ENCODE measurements around the gene GP1BB. TPM values are rescaled to one million over a fixed set of nuclear protein-coding genes. Genes with fewer than 3 reads are reported as not detected.

Gene GP1BB
- total RNA-seq, 1 donor from 2014 or later = 4.6 TPM

- Mint-ChIP-seq H3K4me1 (peaks cover 3% of the 10 kb centered on the region), H3K9me3 (no peaks in the 10 kb centered on the region), H3K27ac (ENCODE audit: unreplicated experiment) (no peak overlapping the region), H3K4me3 (no peak overlapping the region), H3K36me3 (ENCODE audit: low read depth) (no peaks in the 10 kb centered on the region), H3K27me3 (ENCODE audit: low read depth) (peaks cover 56% of the 10 kb centered on the region)
- no peak for TF ChIP-seq CTCF (conservative IDR thresholded peaks at IDR 0.05)
- no peak for DNase-seq (ENCODE audit: low read depth, low spot score)
Measured at GRCh38 chr22:19728836-19729235, 5.5 kb downstream of the GP1BB start.

- no peak for TF ChIP-seq CTCF (conservative IDR thresholded peaks at IDR 0.05)
- peaks cover 3% of the 10 kb centered on the region for H3K4me1 Mint-ChIP-seq
- no peak overlapping the region for H3K27ac Mint-ChIP-seq (ENCODE audit: unreplicated experiment)
- H3K9me3 Mint-ChIP-seq = no peaks in the 10 kb centered on the region
- DNase-seq (ENCODE audit: low read depth, low spot score) = no peak
- no peak overlapping the region for H3K4me3 Mint-ChIP-seq
- peaks cover 53% of the 10 kb centered on the region for H3K27me3 Mint-ChIP-seq (ENCODE audit: low read depth)
- H3K36me3 Mint-ChIP-seq (ENCODE audit: low read depth) = no peaks in the 10 kb centered on the region
Measured at GRCh38 chr22:19729507-19729906, 6.2 kb downstream of the GP1BB start.

- H3K9me3 Mint-ChIP-seq = no peaks in the 10 kb centered on the region
- H3K4me1 Mint-ChIP-seq = peaks cover 3% of the 10 kb centered on the region
- no peak for DNase-seq (ENCODE audit: low read depth, low spot score)
- H3K36me3 Mint-ChIP-seq (ENCODE audit: low read depth) = no peaks in the 10 kb centered on the region
- peaks cover 46% of the 10 kb centered on the region for H3K27me3 Mint-ChIP-seq (ENCODE audit: low read depth)
- peak overlapping the region; percentile 61 for H3K4me3 Mint-ChIP-seq
- TF ChIP-seq CTCF (conservative IDR thresholded peaks at IDR 0.05) = no peak
- no peak overlapping the region for H3K27ac Mint-ChIP-seq (ENCODE audit: unreplicated experiment)
Measured at GRCh38 chr22:19730198-19730597, 6.9 kb downstream of the GP1BB start.

GRCh38 chr22:19730655-19731360 lies 7.5 kb downstream of the GP1BB start:
- Mint-ChIP-seq H3K4me3 (peak overlapping the region; percentile 61), H3K36me3 (ENCODE audit: low read depth) (no peaks in the 10 kb centered on the region), H3K4me1 (peaks cover 3% of the 10 kb centered on the region), H3K9me3 (no peaks in the 10 kb centered on the region), H3K27ac (ENCODE audit: unreplicated experiment) (no peak overlapping the region), H3K27me3 (ENCODE audit: low read depth) (peaks cover 40% of the 10 kb centered on the region)
- TF ChIP-seq CTCF (conservative IDR thresholded peaks at IDR 0.05) = peak; percentile 99
- peak; percentile 98 for DNase-seq (ENCODE audit: low read depth, low spot score)

- no peaks in the 10 kb centered on the region for H3K9me3 Mint-ChIP-seq
- peaks cover 3% of the 10 kb centered on the region for H3K4me1 Mint-ChIP-seq
- H3K36me3 Mint-ChIP-seq (ENCODE audit: low read depth) = no peaks in the 10 kb centered on the region
- no peak for TF ChIP-seq CTCF (conservative IDR thresholded peaks at IDR 0.05)
- no peak for DNase-seq (ENCODE audit: low read depth, low spot score)
- no peak overlapping the region for H3K27ac Mint-ChIP-seq (ENCODE audit: unreplicated experiment)
- H3K4me3 Mint-ChIP-seq = no peak overlapping the region
- peaks cover 32% of the 10 kb centered on the region for H3K27me3 Mint-ChIP-seq (ENCODE audit: low read depth)
Measured at GRCh38 chr22:19731361-19732135, 8.2 kb downstream of the GP1BB start.
